ENCODE measurements around the gene SUGP2. TPM values are rescaled to one million over a fixed set of nuclear protein-coding genes. Genes with fewer than 3 reads are reported as not detected.

Gene SUGP2
- polyA plus RNA-seq, 1 donor from 2014 or later: 204 TPM

GRCh38 chr19:18951721-18952281 is 81.5 kb downstream of the SUGP2 start:
- no peaks in the 10 kb centered on the region for H4K20me1 ChIP-seq (ENCODE audit: insufficient read depth)
- H3K27ac ChIP-seq (ENCODE audit: low read length): no peak overlapping the region
- no peaks in the 10 kb centered on the region for H3K36me3 ChIP-seq (ENCODE audit: insufficient read depth, low read length)
- no peak for TF ChIP-seq CTCF (IDR thresholded peaks at IDR 0.05; ENCODE audit: poor library complexity, severe bottlenecking)
- no peak for TF ChIP-seq EZH2 (IDR thresholded peaks at IDR 0.05; ENCODE audit: borderline replicate concordance, insufficient read depth, low read length, poor library complexity, severe bottlenecking)
- TF ChIP-seq REST (IDR thresholded peaks at IDR 0.05; ENCODE audit: borderline replicate concordance): no peak
- no peak for TF ChIP-seq RAD21 (conservative IDR thresholded peaks at IDR 0.05)
- TF ChIP-seq SMC3 (conservative IDR thresholded peaks at IDR 0.05; ENCODE audit: poor library complexity): no peak
- no peak for TF ChIP-seq POLR2AphosphoS5 (IDR thresholded peaks at IDR 0.05)
- TF ChIP-seq MXI1 (conservative IDR thresholded peaks at IDR 0.05; ENCODE audit: poor library complexity, severe bottlenecking): no peak
- no peak for TF ChIP-seq TAF1 (IDR thresholded peaks at IDR 0.05; ENCODE audit: low read depth)
- no peak for TF ChIP-seq EP300 (conservative IDR thresholded peaks at IDR 0.05; ENCODE audit: poor library complexity, severe bottlenecking)
- H3F3A ChIP-seq (ENCODE audit: insufficient read depth, low read length, poor library complexity, severe bottlenecking): no peaks in the 10 kb centered on the region
- H3K9me2 ChIP-seq (ENCODE audit: insufficient read depth, low read length): no peaks in the 10 kb centered on the region
- no peak overlapping the region for H3K4me2 ChIP-seq (ENCODE audit: low read length)
- H3K9ac ChIP-seq (ENCODE audit: low read length): no peak overlapping the region
- no peak overlapping the region for H2AFZ ChIP-seq (ENCODE audit: low read depth, low read length)
- no peak overlapping the region for H3K4me3 ChIP-seq (ENCODE audit: low read length)
- H3K9me3 ChIP-seq (ENCODE audit: low read length): no peaks in the 10 kb centered on the region
- no peaks in the 10 kb centered on the region for H3K27me3 ChIP-seq (ENCODE audit: insufficient read depth, low read depth, low read length)
- no peaks in the 10 kb centered on the region for H3K79me2 ChIP-seq (replicated peaks; ENCODE audit: insufficient read depth, low read length)

- H3K27me3 ChIP-seq (ENCODE audit: insufficient read depth, low read depth, low read length): no peaks in the 10 kb centered on the region
- no peaks in the 10 kb centered on the region for H3K79me2 ChIP-seq (replicated peaks; ENCODE audit: insufficient read depth, low read length)
- no peak overlapping the region for H3K4me2 ChIP-seq (ENCODE audit: low read length)
- no peak overlapping the region for H3K9ac ChIP-seq (ENCODE audit: low read length)
- no peaks in the 10 kb centered on the region for H3F3A ChIP-seq (ENCODE audit: insufficient read depth, low read length, poor library complexity, severe bottlenecking)
- H3K9me2 ChIP-seq (ENCODE audit: insufficient read depth, low read length): no peaks in the 10 kb centered on the region
- no peaks in the 10 kb centered on the region for H3K9me3 ChIP-seq (ENCODE audit: low read length)
- no peak overlapping the region for H2AFZ ChIP-seq (ENCODE audit: low read depth, low read length)
- TF ChIP-seq SMC3 (conservative IDR thresholded peaks at IDR 0.05; ENCODE audit: poor library complexity) (no peak), CTCF (IDR thresholded peaks at IDR 0.05; ENCODE audit: poor library complexity, severe bottlenecking) (no peak), REST (IDR thresholded peaks at IDR 0.05; ENCODE audit: borderline replicate concordance) (no peak), RAD21 (conservative IDR thresholded peaks at IDR 0.05) (no peak), EZH2 (IDR thresholded peaks at IDR 0.05; ENCODE audit: borderline replicate concordance, insufficient read depth, low read length, poor library complexity, severe bottlenecking) (no peak), EP300 (conservative IDR thresholded peaks at IDR 0.05; ENCODE audit: poor library complexity, severe bottlenecking) (no peak), POLR2AphosphoS5 (IDR thresholded peaks at IDR 0.05) (no peak), TAF1 (IDR thresholded peaks at IDR 0.05; ENCODE audit: low read depth) (no peak), MXI1 (conservative IDR thresholded peaks at IDR 0.05; ENCODE audit: poor library complexity, severe bottlenecking) (no peak)
- H3K36me3 ChIP-seq (ENCODE audit: insufficient read depth, low read length): no peaks in the 10 kb centered on the region
- no peak overlapping the region for H3K27ac ChIP-seq (ENCODE audit: low read length)
- no peaks in the 10 kb centered on the region for H4K20me1 ChIP-seq (ENCODE audit: insufficient read depth)
- H3K4me3 ChIP-seq (ENCODE audit: low read length): no peak overlapping the region
Observed at GRCh38 chr19:18949858-18950257, 83.5 kb downstream of the SUGP2 start.

All from neural cell (in vitro differentiated cells).